Mononuclear cell (primary cell): ENCODE measurements around the gene PGGHG. TPM values are rescaled to one million over a fixed set of nuclear protein-coding genes. Genes with fewer than 3 reads are reported as not detected.
"Not testable (repeated sequence)": the region's sequence is repeated elsewhere in the genome, so short reads cannot be mapped to it uniquely, and the experiment has no call there.

ENCODE experiments used
- H3K27me3 ChIP-seq: 2 replicates; pipeline ENCODE4 v1.6.0; 2011; ENCODE audit warnings: low read length, control low read depth; ENCODE audit not compliant: insufficient read depth
- H3K4me1 ChIP-seq: 2 replicates; pipeline ENCODE4 v1.5.1; 2011; ENCODE audit warnings: mild to moderate bottlenecking, low read length, control low read depth; ENCODE audit not compliant: insufficient read depth
- H3K4me3 ChIP-seq: 2 replicates; pipeline ENCODE4 v1.5.1; 2011; ENCODE audit warnings: mild to moderate bottlenecking, low read length, moderate library complexity
- H3K9me3 ChIP-seq: 2 replicates; pipeline ENCODE4 v1.5.1; 2011; ENCODE audit warnings: low read depth, mild to moderate bottlenecking, control low read depth, low read length
- total RNA-seq: library from RNA; depleted of rRNA; stranded (reverse); fragments of >200 nt; gene quantifications from one replicate; pipeline ENCODE4 v1.2.3, GENCODE V29; 2012

Gene PGGHG
- total RNA-seq, 1 donor: 85.2 TPM

DNA sequence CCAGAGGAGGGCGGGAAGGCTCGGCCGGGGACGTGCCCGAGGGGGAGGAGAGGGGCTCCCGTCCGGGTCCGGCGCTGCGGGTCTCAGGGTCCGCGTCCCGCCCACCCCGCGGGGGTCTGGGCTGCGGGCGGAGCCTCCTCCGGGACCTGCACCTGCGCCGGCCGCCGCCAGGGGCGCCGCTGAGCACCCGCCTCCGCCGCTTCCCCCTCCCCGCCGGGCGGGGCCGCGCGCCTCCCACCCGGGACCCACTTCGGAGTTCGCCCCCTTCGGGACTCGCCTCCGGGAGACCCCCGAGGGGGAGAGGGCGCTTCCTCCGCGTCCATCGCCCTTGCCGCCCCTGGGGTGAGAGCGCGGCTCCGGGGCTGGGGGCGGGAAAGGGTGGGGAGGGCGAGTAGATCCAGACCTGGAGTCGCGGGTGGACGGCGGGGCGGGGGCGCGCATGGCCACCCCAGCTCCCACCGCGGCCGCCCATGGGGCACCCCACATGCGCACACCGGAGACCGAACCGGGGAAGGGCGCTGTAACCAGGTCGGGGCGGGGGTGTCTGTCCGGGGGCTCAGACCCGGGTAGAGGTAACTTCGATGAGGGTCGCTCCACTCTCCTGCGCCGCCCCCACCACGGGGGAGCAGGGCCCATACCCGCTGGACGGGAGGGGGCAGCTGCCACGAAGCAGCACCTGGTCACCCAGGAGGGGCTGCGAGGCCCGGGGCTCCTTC lies 29.6 kb downstream of the PGGHG start:
- peaks cover 40% of the 10 kb centered on the region for H3K4me1 ChIP-seq
- not testable (repeated sequence) for H3K9me3 ChIP-seq, H3K27me3 ChIP-seq
- peak overlapping the region; percentile 41 for H3K4me3 ChIP-seq

DNA sequence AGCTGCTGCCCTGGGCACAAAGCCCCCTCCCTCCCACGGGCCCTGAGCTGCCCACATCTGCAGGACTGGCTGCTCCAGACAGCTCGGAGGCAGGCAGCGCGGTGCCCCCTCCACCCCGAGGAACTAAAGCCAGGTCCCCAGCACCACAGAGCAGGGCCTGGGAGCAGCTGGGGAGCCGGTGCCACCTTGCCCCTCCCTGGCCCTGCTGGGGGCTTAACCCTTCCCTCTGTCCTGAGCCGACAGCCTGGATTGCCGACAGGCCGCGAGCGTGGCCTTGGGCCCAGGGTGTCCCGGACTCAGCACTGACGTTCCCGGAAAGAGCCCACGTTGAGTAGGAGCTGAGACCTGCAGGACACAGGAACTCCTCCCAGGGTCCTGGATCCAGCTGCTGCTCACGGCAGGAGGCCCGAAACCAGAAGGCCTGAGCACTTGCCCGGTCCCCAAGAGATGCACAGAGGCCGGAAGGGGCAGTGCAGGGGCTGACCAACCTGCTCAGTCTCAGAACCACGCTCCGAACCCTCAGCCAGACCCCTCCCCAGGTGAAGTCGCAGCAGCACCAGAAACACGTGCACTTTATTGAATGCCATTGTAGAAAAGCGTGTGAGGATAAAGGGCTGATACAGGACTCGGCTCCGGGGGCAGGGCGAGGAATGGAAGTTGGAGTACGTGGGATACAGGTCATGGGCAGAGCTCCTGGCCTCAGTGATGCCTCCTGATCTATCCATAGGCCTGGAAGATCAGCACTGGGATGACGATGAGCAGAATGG lies 30.4 kb downstream of the PGGHG start:
- not testable (repeated sequence) for H3K27me3 ChIP-seq, H3K9me3 ChIP-seq
- peak overlapping the region; percentile 41 for H3K4me3 ChIP-seq
- H3K4me1 ChIP-seq: peaks cover 35% of the 10 kb centered on the region

DNA sequence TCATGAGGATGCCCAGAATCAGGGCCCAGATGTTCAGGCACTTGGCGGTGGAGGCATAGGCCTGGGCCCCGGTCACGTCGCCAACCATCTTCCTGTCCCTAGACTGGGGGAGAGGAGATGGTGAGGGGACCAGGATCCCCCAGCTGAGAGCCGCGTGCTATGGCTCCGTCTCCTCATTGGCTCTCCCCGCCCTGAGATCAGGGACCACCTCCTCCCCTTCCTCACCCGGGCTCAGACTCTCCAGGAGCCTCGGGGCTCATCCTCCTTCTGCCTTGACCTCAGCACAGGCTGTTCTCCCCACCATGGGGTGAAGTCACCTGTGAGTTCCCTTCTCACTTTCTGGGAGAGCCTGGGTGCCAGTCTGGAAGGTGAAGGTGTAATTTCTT lies 31.0 kb downstream of the PGGHG start:
- peaks cover 40% of the 10 kb centered on the region for H3K4me1 ChIP-seq
- H3K9me3 ChIP-seq, H3K27me3 ChIP-seq: not testable (repeated sequence)
- H3K4me3 ChIP-seq: peak overlapping the region; percentile 41

DNA sequence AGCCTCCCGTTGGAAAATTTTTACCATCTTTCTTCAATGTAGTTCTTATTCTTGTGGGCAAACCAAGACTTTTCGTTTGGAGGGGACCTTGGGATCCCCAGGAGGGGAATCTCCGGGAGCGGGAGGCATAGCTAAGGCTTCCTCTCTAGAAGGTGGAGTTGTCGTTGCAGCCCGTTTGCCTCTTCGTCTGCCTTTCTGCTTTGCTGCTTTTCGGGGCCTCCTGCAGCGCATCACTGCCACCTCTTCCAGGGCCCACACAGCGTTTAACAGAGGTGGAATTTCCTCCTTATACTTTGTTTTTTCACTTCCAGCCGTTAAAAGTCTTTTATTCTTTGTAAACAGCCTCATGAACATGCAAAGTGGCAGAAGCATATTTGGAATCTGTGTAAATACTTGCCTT lies 35.2 kb downstream of the PGGHG start:
- H3K27me3 ChIP-seq: no peaks in the 10 kb centered on the region
- H3K9me3 ChIP-seq: no peaks in the 10 kb centered on the region
- no peak overlapping the region for H3K4me3 ChIP-seq
- peaks cover 45% of the 10 kb centered on the region for H3K4me1 ChIP-seq

GRCh38 chr11:324593-325517 lies 35.9 kb downstream of the PGGHG start:
- H3K27me3 ChIP-seq, H3K4me3 ChIP-seq, H3K9me3 ChIP-seq: not testable (repeated sequence)
- peaks cover 52% of the 10 kb centered on the region for H3K4me1 ChIP-seq

- Histone ChIP-seq H3K27me3 (no peaks in the 10 kb centered on the region), H3K4me1 (peaks cover 58% of the 10 kb centered on the region), H3K9me3 (no peaks in the 10 kb centered on the region), H3K4me3 (no peak overlapping the region)
These were observed 37.1 kb downstream of the PGGHG start for GRCh38 chr11:325796-326591.

DNA sequence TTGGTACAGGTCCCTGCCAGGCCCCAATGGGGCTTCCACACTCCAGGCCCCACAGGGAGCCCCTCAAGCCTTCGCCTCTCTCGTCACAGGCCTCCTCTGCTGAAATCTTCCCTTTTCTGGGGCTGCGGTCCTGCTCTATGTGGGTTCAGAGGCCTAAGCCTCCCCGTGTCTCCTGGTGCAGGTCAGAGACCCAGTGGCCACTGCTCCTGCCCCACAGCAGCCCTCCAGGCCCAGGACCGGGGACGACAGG lies 37.6 kb downstream of the PGGHG start:
- no peak overlapping the region for H3K4me3 ChIP-seq
- no peaks in the 10 kb centered on the region for H3K27me3 ChIP-seq
- H3K9me3 ChIP-seq: no peaks in the 10 kb centered on the region
- peaks cover 62% of the 10 kb centered on the region for H3K4me1 ChIP-seq

DNA sequence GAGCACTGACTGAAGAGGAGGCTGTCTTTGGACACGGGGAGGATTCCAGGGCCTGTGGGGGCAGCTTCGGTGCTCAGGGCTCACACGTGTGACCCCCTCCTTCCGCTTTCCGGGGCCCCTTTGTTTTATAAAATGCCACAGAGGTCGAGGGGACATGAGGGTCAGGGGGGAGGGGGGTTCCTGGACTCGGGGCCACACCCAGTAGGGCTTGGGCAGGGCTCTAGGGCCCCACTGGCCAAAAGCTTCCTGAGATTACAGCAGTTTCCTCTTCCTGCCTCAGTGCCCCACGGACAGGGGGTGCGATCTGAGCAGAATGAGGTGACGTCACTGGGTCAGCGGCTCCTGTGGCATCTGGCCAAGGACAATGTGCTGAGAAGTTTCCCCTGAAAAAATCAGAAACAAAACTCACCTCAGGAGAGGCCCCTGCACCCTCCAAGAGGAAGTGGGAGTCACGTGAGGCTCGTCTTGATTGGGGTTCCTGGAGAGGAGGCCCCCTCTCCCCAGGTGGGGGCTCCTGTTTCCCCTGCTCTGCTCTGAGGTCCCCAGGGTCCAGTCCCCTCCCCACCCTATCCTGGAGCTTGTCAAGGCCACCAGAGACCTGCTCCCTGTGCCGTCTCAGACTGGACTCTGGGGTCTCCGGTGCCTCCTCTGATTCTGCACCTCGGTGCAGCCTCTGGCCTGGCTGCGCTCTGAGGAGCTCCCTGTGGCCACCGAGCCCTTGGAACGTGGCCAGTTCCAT lies 38.1 kb downstream of the PGGHG start:
- no peaks in the 10 kb centered on the region for H3K9me3 ChIP-seq
- H3K4me1 ChIP-seq: peaks cover 65% of the 10 kb centered on the region
- no peak overlapping the region for H3K4me3 ChIP-seq
- H3K27me3 ChIP-seq: no peaks in the 10 kb centered on the region

DNA sequence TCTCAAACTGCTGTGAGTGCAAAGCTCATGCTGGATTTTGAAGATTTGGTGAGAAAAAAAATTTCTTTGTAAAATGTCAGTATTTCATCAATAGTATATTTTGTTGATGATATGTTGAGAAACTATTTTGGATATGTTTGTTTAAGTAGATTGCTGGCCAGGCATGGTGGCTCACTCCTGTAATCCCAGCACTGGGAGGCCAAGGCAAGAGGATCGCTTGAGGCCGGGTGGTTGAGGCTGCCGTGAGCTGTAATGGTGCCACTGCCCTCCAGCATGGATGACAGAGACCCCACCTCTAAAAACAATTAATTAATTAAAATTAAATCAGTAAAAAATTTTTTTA lies 38.6 kb downstream of the PGGHG start:
- Histone ChIP-seq H3K9me3 (no peaks in the 10 kb centered on the region), H3K4me1 (peaks cover 65% of the 10 kb centered on the region), H3K4me3 (no peak overlapping the region), H3K27me3 (no peaks in the 10 kb centered on the region)

DNA sequence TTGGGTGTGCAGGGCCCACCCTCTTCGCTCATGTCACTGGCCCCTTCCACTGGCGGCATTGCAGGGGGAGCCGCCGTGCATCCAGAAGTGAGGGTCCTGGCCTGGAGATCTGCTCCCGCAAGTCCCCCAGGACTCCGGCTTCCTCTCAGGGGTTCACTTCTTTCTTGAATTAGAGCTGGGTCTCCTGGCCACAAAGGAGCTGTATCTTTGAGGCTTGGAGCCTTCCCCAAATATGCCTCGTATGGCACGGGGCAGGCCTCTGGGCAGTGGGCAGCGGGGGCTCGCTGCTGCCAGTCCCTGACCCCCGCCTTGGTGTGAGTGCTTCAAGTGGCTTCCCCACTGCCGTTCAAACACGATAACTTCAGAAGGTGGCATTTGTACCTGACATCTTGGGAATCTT lies 39.1 kb downstream of the PGGHG start:
- Histone ChIP-seq H3K4me3 (no peak overlapping the region), H3K4me1 (peaks cover 65% of the 10 kb centered on the region), H3K9me3 (no peaks in the 10 kb centered on the region), H3K27me3 (no peaks in the 10 kb centered on the region)

DNA sequence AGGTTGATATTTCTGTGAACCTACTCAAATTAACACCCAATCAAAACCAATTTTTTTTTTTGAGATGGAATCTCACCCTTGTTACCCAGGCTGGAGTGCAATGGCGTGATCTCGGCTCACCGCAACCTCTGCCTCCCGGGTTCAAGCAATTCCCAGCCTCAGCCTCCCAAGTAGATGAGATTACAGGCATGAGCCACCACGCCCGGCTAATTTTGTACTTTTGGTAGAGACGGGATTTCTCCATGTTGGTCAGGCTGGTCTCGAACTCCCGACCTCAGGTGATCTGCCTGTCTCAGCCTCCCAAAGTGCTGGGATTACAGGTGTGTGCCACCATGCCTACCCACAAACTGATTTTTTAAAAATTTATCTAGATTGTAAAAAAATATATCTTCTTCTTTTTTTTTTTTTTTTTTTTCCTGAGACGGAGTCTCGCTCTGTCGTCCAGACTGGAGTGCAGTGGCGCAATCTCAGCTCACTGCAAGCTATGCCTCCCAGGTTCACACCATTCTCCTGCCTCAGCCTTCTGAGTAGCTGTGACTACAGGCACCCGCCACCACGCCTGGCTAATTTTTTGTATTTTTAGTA lies 39.7 kb downstream of the PGGHG start:
- H3K9me3 ChIP-seq, H3K4me3 ChIP-seq, H3K27me3 ChIP-seq: not testable (repeated sequence)
- peaks cover 65% of the 10 kb centered on the region for H3K4me1 ChIP-seq

DNA sequence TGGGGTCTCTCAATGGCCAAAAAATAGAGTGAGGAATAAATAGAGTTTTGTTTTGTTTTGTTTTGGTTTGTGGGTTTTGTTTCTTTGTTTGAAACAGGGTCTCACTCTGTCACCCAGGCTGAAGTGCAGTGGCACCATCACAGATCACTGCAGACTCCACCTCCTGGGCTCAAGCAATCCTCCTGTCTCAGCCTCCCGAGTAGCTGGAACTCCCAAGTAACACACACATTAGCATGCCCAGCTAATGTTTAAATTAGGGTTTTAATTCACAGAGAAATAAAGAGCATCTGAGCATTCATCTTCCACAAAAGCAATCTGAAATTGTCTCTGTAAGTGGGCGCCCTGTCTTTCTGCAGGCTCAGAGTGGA lies 40.9 kb downstream of the PGGHG start:
- H3K9me3 ChIP-seq: no peaks in the 10 kb centered on the region
- H3K27me3 ChIP-seq: no peaks in the 10 kb centered on the region
- H3K4me3 ChIP-seq: no peak overlapping the region
- H3K4me1 ChIP-seq: peaks cover 57% of the 10 kb centered on the region

DNA sequence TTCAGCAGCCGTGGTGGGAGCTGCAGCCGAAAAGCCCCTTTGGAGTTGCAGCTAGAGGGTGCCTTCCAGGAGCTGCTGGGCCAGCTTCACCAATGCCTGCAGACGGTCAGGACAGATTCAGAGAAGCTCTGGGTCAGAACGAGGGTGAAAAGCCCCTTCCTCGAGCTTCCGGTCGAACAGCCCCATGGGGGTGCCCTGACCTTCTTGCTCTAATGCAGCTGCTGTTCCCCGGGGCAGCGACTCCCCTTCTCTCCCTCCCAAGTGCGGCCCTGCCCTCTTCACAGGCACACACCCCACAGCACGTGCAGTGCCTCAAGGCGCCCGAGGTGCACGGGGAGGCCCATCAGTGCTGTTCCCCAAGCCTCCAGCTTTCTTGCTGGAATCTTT lies 41.4 kb downstream of the PGGHG start:
- no peaks in the 10 kb centered on the region for H3K27me3 ChIP-seq
- no peaks in the 10 kb centered on the region for H3K9me3 ChIP-seq
- H3K4me1 ChIP-seq: peaks cover 57% of the 10 kb centered on the region
- H3K4me3 ChIP-seq: no peak overlapping the region

- H3K4me3 ChIP-seq: no peak overlapping the region
- no peaks in the 10 kb centered on the region for H3K27me3 ChIP-seq
- peaks cover 58% of the 10 kb centered on the region for H3K4me1 ChIP-seq
- no peaks in the 10 kb centered on the region for H3K9me3 ChIP-seq
These were observed 41.9 kb downstream of the PGGHG start for GRCh38 chr11:330694-331357.
